ENCODE data around the gene CREB3L1.

CREB3L1 gene

GRCh38 chr11:46366661-46367161 is 89.2 kb downstream of the CREB3L1 start:
- no peak for DNase-seq (ENCODE audit: low read depth)

GRCh38 chr11:46367244-46367915 is 89.9 kb downstream of the CREB3L1 start:
- DNase-seq (ENCODE audit: low read depth): peak; percentile 62

GRCh38 chr11:46367916-46368267 is 90.4 kb downstream of the CREB3L1 start:
- no peak for DNase-seq (ENCODE audit: low read depth)

GRCh38 chr11:46369458-46370152 is 92.1 kb downstream of the CREB3L1 start:
- peak; percentile 34 for DNase-seq (ENCODE audit: low read depth)

GRCh38 chr11:46370253-46370652 is 92.8 kb downstream of the CREB3L1 start:
- DNase-seq (ENCODE audit: low read depth): no peak

Measured in activated T-helper 9 cell treated with anti-CD3 and anti-CD28 coated beads, Interleukin-2, amount 50 U/mL, for 16 hours (primary cell).